Keratinocyte (primary cell): Measurements from ENCODE around the gene VAC14. TPM values are rescaled to one million over a fixed set of nuclear protein-coding genes. Genes with fewer than 3 reads are reported as not detected.

Experiments used
- DNase-seq: peaks from one replicate; pipeline ENCODE4 v3.0.0-alpha.2; 2011; ENCODE audit warnings: low read depth, missing footprints, low spot score
- FAIRE-seq: peaks from 2 replicates; lab custom pipeline; 2011; peaks lifted over from hg19 to GRCh38; lab: Jason Lieb, UNC
- H2AFZ ChIP-seq: 2 replicates; pipeline ENCODE4 v1.6.0; 2012; ENCODE audit warnings: low read length, control low read depth, inconsistent platforms; ENCODE audit not compliant: control insufficient read depth
- H3K27ac ChIP-seq: 2 replicates; pipeline ENCODE4 v1.5.1; 2011; ENCODE audit warnings: low read length; ENCODE audit not compliant: control insufficient read depth, insufficient read depth
- H3K27me3 ChIP-seq: 3 replicates; pipeline ENCODE4 v1.6.0; 2011; ENCODE audit warnings: low read length; ENCODE audit not compliant: control insufficient read depth, insufficient read depth; ENCODE audit errors: extremely low read depth
- H3K36me3 ChIP-seq, 2 experiments: 2 replicates in 1 of 2; 3 replicates in 1 of 2; pipeline ENCODE4 v1.5.1; 2011; ENCODE audit warnings: low read length in 2 of 2, mild to moderate bottlenecking in 1 of 2; ENCODE audit not compliant: control insufficient read depth in 2 of 2, insufficient read depth in 2 of 2; ENCODE audit errors: extremely low read depth in 1 of 2
- H3K4me1 ChIP-seq: 3 replicates; pipeline ENCODE4 v1.5.1; 2011; ENCODE audit warnings: low read length; ENCODE audit not compliant: control insufficient read depth, insufficient read depth; ENCODE audit errors: extremely low read depth
- H3K4me2 ChIP-seq: 3 replicates; pipeline ENCODE4 v1.6.0; 2011; ENCODE audit warnings: low read depth, low read length; ENCODE audit not compliant: control insufficient read depth, insufficient read depth; ENCODE audit errors: extremely low read depth
- H3K4me3 ChIP-seq, 3 experiments: fragments of 200-600 bp in 1 of 3; sonication (generic) in 1 of 3; 2 replicates in 2 of 3; 3 replicates in 1 of 3; pipeline ENCODE4 v1.5.1; 2011 to 2016; ENCODE audit warnings: low read length in 3 of 3, mild to moderate bottlenecking in 3 of 3, control low read depth in 2 of 3, inconsistent platforms in 1 of 3, low read depth in 1 of 3, mixed read lengths in 1 of 3, mixed run types in 1 of 3, moderate library complexity in 1 of 3; ENCODE audit not compliant: control insufficient read depth in 2 of 3, insufficient read depth in 2 of 3; ENCODE audit errors: extremely low read depth in 1 of 3
- H3K79me2 ChIP-seq: 2 replicates; pipeline ENCODE4 v1.6.0; 2012; ENCODE audit warnings: low read length; ENCODE audit not compliant: control insufficient read depth, insufficient read depth
- H3K9ac ChIP-seq: 3 replicates; pipeline ENCODE4 v1.6.0; 2011; ENCODE audit warnings: low read length; ENCODE audit not compliant: control insufficient read depth, insufficient read depth; ENCODE audit errors: extremely low read depth
- H3K9me1 ChIP-seq: 3 replicates; pipeline ENCODE4 v1.6.0; 2011; ENCODE audit warnings: low read length; ENCODE audit not compliant: control insufficient read depth, insufficient read depth; ENCODE audit errors: extremely low read depth
- H3K9me3 ChIP-seq: 2 replicates; pipeline ENCODE4 v1.5.1; 2012; ENCODE audit warnings: low read depth, low read length; ENCODE audit not compliant: control insufficient read depth
- H4K20me1 ChIP-seq: 3 replicates; pipeline ENCODE4 v1.6.0; 2011; ENCODE audit warnings: low read length; ENCODE audit not compliant: control insufficient read depth, insufficient read depth; ENCODE audit errors: extremely low read depth
- EZH2 ChIP-seq: IDR thresholded peaks from one replicate; pipeline ENCODE4 v1.6.1; 2012; ENCODE audit warnings: inconsistent platforms, mild to moderate bottlenecking, low read length, moderate library complexity
- dilution Hi-C: fragments of 300-500 bp; cut with MboI; formaldehyde crosslinking; loops from one replicate; pipeline ENCODE4 v1.7.0; 2020; ENCODE audit warnings: low sequenced_read_pairs; ENCODE audit not compliant: extremely low pct_ligation_motif_present
- polyA plus RNA-seq, 5 experiments: library from polyadenylated mRNA; depleted of rRNA in 3 of 5; stranded (reverse) in 3 of 5; stranded (forward) in 1 of 5; unstranded in 1 of 5; fragments of >200 nt; gene quantifications; 1 replicate in 1 of 5; 2 replicates in 3 of 5; 3 replicates in 1 of 5; pipeline versions ENCODE4 v1.2.1 to v1.2.3, GENCODE V29; 2011 to 2012; ENCODE audit warnings: missing spikeins in 2 of 5, low read depth in 1 of 5, low replicate concordance in 1 of 5
- TF ChIP-seq, protein P1 (sequence below), 3 experiments: IDR thresholded peaks in 1 of 3; conservative IDR thresholded peaks in 1 of 3; optimal IDR thresholded peaks in 1 of 3; 2 replicates in 2 of 3; 3 replicates in 1 of 3; pipeline versions ENCODE3 to v1.5.1; 2011; ENCODE audit warnings: low read length in 3 of 3, mild to moderate bottlenecking in 3 of 3, moderate library complexity in 2 of 3, control low read depth in 1 of 3, inconsistent platforms in 1 of 3; ENCODE audit not compliant: insufficient read depth in 2 of 3; ENCODE audit errors: extremely low read depth in 1 of 3

VAC14 gene
- polyA plus RNA-seq, 1 donor (not counting 4 experiments of a cell fraction or from before 2014, with no cell fraction given): 15.9 TPM

DNA sequence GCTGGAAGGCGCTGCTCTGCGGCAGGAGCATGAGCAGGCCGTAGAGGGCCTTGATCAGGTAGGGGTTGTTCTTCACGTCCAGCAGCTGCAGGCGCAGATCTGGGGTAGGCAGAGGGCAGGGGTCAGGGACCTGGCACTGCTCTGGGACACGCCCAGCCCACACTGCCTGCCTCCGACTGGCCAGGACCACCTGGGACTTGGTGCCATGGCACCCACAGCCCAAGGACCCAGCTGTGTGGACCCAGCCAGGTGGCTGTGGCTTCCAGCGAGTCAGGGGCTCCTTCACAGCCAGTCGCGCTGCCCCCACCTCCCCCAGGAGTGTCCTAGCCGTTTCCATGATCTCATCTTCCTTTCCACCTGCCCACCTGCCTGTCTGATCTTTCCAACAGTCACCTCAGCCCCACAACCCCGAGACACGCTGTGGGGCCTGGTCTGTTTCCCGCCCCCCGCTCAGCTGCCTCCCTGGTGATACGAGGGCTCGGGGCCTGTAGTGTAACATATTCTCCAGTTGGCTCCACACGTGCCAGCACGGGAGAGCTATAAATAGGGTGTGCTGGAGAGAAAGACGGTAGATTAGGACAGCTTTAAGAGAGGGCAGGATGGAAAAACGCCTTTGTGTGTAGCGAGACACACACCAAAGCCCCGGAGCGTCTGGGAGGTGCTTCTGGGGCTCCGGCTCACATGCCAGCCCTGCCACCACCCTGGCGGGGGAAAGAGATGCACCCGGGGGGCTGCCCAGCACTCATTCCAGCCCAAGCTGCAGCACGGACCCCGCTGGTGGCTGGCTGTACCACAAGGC is 107.9 kb downstream of the VAC14 start:
- Histone ChIP-seq H3K4me1 (peaks cover 58% of the 10 kb centered on the region), H3K9ac (peak overlapping the region; percentile 44)
- dilution Hi-C loops: no loop called here

DNA sequence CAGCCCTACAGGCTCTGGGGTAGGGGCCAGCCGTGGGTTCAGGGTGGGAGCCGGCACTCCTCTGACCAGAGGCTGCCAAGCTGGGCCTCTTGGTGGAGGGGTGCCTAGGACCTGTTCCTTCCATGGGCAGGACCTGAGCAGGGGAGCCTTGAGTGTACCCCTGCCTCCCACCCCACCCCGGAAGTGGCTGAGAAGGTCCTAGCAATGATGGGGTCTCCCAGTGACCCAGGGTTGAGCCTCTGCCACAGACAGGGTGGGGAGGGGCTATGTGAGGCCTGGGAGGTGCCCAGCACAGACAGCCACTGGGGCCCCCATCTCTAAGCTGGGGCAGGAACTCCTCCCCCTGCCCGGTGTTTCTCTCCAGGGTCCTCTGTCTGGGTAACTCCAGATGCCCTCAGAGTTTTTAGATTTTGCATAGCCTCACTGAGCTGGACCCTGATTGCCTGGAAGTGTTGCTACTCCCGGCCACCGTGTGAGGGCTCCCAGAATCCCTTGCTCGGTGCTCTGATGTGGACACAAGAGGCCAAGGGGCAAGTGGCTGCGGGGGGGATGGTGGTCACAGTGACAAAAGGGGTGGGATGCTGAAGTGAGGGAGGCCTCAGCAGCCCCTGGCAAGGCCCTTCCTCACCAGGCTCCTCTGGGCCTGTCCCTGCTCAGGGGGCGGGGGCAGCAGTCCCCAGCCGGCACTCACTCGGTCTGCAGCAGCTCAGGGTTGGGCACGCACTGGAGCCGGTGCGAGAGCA is 108.7 kb downstream of the VAC14 start:
- H3K4me2 ChIP-seq: no peak overlapping the region
- peaks cover 52% of the 10 kb centered on the region for H3K4me1 ChIP-seq
- FAIRE-seq (no peak), DNase-seq (no peak)
- dilution Hi-C loops: no loop called here
- H3K27me3 ChIP-seq: no peaks in the 10 kb centered on the region
- no peaks in the 10 kb centered on the region for H3K9me3 ChIP-seq
- no peaks in the 10 kb centered on the region for H3K36me3 ChIP-seq
- no peaks in the 10 kb centered on the region for H4K20me1 ChIP-seq
- no peak overlapping the region for H3K4me3 ChIP-seq
- no peak overlapping the region for H3K9ac ChIP-seq
- H3K9me1 ChIP-seq: no peaks in the 10 kb centered on the region
- TF ChIP-seq, protein P1, sequence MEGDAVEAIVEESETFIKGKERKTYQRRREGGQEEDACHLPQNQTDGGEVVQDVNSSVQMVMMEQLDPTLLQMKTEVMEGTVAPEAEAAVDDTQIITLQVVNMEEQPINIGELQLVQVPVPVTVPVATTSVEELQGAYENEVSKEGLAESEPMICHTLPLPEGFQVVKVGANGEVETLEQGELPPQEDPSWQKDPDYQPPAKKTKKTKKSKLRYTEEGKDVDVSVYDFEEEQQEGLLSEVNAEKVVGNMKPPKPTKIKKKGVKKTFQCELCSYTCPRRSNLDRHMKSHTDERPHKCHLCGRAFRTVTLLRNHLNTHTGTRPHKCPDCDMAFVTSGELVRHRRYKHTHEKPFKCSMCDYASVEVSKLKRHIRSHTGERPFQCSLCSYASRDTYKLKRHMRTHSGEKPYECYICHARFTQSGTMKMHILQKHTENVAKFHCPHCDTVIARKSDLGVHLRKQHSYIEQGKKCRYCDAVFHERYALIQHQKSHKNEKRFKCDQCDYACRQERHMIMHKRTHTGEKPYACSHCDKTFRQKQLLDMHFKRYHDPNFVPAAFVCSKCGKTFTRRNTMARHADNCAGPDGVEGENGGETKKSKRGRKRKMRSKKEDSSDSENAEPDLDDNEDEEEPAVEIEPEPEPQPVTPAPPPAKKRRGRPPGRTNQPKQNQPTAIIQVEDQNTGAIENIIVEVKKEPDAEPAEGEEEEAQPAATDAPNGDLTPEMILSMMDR (optimal IDR thresholded peaks at IDR 0.05 in 1 of 3, IDR thresholded peaks at IDR 0.05 in 1 of 3, conservative IDR thresholded peaks at IDR 0.05 in 1 of 3; ENCODE audit: extremely low read depth in 1 of 3, insufficient read depth in 2 of 3, low read length in 3 of 3): no peak
- no peak for TF ChIP-seq EZH2
- no peak overlapping the region for H3K27ac ChIP-seq
- no peaks in the 10 kb centered on the region for H3K79me2 ChIP-seq
- no peak overlapping the region for H2AFZ ChIP-seq

More for the DNA sequence above, 107.9 kb downstream of the VAC14 start:
- peak overlapping the region; percentile 39 for H3K27ac ChIP-seq
- no peaks in the 10 kb centered on the region for H3K9me1 ChIP-seq
- TF ChIP-seq, protein P1 (optimal IDR thresholded peaks at IDR 0.05 in 1 of 3, IDR thresholded peaks at IDR 0.05 in 1 of 3, conservative IDR thresholded peaks at IDR 0.05 in 1 of 3; ENCODE audit: extremely low read depth in 1 of 3, insufficient read depth in 2 of 3, low read length in 3 of 3): no peak
- TF ChIP-seq EZH2: no peak
- H3K4me3 ChIP-seq: no peak overlapping the region
- no peaks in the 10 kb centered on the region for H4K20me1 ChIP-seq
- no peak for FAIRE-seq
- DNase-seq: no peak
- H3K36me3 ChIP-seq: no peaks in the 10 kb centered on the region
- H3K27me3 ChIP-seq: no peaks in the 10 kb centered on the region
- H3K9me3 ChIP-seq: no peaks in the 10 kb centered on the region
- H3K79me2 ChIP-seq: no peaks in the 10 kb centered on the region
- peak overlapping the region; percentile 37 for H3K4me2 ChIP-seq
- peak overlapping the region; percentile 10 for H2AFZ ChIP-seq
